TTC549 (cell line): ENCODE measurements around the gene ALPP.
"Not testable (repeated sequence)": the region's sequence is repeated elsewhere in the genome, so short reads cannot be mapped to it uniquely, and the experiment has no call there.

Source experiments
- FAIRE-seq: peaks from 2 replicates; lab custom pipeline; 2012; peaks lifted over from hg19 to GRCh38; lab: Jason Lieb, UNC

The ALPP gene

DNA sequence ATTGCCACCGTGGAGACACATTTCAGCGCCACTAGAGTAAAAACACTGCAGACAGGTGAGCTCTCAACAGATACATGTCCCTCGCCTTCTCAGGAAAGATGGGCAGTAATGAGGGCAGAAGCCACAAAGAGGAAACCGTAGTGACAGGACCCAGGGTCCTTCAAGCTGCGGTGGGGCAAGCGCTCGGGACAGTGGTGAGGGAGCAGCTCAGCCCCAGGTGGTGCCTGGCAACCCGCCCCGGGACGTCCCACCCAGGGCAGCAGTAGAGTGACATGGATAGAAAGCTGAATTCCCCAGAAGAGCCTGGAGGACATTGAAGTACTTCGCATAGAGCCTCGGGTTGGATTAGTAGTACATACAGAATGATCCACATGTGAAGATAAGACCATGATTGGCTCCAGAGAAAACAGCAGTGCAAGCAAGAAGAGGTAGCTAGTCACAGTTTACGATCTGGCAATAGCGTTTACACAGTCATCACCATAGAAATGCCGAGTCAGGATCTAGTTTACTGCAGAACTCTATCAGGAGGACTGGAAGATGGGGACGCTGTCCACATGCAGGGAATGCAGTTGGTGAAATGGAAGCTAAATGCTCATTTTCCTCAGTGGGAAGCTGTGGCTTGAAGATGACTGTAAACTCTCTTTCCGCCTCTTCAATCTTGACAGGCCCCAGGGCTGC, 37.4 kb upstream of the ALPP start:
- no peak for FAIRE-seq

DNA sequence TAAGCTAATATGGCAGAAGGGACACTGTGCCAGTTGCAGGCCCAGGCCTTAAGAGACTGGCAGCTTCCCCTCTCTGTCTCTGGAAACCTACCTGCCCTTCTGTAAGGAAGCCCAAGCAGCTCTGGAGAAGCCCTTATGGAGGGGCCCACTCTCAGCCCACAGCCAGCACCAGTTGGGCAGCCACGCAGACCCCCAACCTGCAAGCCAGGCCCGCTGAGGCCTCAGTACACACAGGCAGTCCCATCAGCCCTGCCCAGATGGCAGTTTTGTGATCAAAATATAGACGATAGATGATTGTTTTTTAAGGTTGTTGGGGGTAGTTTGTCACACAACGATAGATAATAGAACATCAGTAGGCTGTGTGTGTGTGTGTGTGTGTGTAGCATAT, 36.8 kb upstream of the ALPP start:
- no peak for FAIRE-seq

DNA sequence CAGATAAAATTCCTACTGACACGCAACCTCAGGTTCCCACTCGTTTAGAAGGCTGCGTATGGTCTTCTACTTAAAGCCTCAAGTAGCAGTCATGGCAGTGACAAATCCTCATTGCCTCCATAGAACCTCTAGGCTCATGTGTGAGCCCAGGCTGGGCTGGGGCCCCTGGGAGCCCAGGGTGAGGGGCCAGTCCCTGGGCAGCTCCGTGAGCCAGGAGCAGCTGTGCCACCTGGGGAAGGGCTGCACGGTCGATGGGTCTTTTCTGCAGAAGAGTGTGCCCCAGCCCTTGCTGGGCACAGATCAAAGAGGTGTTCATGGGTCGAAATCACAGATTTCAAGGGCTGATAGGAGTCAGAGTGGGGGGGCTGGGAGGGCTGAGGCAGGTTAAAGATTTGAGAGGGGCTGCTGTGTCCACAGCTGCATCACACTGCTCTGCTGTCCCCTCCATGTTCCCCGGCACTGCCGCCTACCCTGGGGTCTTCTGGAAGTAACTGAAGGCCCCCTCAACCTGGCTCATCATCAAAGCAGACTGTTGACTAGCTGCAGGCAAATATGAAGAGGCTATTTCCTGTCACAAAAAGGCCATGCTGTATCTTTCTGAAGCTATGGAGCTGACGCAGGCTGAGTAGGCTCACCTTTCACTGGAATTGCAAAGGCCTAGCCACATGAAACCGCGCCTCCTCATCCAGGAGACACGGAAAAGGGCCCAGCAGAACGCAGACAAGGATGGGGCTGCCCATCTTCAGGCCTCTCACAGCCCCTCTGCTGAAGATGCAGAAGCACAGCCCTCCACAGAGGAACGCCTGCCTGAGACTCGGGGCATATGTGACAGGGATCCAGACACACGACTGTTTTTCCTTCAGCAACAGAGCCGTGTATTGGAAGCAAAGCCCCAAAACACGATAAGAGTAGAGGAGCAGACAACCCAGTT, 35.7 kb upstream of the ALPP start:
- FAIRE-seq = no peak

DNA sequence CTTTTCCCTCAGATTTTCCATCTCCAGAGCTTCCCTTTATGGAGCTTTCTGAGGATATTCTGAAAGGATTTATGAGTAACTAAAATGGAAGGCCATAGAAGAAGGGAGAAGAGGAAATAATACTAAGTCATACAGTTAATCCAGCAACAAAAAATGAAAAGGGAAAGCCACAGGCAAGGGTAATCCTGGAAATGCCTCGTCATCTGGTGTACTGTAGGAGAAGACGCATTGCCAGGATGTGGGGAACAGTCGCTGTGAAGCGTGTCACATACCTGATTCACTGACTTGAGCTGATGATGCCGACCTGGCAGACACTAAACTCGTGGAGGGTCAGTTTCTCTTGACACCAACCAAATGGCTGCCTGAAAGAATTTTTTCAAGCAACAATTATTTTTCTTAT, 34.7 kb upstream of the ALPP start:
- FAIRE-seq = no peak

DNA sequence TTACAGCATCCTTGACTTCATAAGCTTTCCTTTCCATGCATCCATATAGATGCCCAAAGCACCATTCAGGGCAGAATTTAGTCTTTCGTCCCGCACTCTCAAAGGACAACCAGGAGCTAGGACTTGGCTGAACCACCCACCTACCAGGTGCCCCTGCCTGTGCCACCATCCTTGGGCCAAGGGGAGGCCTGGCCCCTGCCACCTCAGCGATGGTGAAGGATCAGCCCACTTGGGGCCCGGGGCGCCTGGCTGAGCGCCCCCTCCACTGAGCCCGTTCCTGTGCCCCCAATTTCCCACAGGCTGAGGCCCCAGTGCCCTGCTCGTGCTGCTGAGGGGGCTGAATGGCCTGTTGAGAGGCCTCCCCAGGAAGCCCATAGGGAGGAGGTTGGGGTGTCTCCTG, 33.3 kb upstream of the ALPP start:
- FAIRE-seq = no peak

DNA sequence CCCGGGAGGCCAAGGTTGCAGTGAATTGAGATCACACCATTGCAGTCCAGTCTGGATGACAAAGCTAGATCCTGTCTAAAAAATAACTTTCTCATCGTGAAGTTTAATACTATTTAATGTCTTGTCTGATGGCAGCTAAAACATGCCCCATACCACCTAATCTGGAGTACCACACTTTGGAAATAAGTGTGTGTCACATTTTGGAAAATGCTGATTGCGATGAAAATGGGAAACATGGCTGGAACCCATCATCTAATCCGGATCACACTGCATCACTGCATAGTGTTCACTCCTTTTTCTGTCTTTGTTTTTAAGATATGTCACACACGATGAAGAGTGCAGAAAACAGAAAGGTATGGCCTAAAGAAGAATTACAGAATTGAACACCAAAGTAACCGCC, 31.2 kb upstream of the ALPP start:
- no peak for FAIRE-seq

DNA sequence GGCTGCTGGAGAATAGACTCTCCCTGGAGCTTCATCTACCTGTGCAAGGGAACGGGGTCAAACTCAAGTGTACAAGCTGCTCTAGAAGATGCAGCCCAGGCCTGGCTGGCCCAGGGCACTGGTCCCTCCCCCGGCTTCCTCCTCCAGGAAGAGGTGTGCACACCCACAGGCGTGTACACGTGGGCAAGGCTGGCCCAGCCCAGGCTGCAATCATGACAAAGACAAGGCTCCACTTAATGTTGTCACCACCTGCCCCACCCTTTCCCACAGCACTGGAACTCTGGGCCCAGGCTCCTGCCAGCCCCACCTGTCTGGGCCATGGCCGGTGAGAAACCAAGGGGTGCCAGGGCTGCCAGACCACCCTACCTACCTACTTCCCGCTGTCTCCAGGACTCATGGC, 29.6 kb upstream of the ALPP start:
- no peak for FAIRE-seq

DNA sequence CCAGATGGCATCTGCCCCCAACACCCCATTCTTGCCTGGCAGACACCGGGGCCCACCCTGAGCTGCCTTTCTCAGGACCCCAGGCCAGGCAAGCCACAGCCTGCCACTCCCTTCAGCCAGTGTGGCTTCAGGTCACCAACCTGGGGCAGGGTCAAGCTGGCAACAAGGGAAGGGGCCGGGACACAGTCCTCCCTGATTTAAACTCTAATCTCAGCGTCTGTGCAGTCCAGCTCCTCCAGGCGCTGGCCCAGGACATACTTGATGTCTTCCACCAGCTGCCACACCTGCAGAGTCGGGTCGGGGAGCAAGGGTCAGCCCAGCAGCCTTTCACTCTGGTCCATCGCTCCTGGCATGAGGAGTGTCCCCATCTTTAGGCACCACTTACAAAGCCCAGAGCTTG, 29.0 kb upstream of the ALPP start:
- no peak for FAIRE-seq

DNA sequence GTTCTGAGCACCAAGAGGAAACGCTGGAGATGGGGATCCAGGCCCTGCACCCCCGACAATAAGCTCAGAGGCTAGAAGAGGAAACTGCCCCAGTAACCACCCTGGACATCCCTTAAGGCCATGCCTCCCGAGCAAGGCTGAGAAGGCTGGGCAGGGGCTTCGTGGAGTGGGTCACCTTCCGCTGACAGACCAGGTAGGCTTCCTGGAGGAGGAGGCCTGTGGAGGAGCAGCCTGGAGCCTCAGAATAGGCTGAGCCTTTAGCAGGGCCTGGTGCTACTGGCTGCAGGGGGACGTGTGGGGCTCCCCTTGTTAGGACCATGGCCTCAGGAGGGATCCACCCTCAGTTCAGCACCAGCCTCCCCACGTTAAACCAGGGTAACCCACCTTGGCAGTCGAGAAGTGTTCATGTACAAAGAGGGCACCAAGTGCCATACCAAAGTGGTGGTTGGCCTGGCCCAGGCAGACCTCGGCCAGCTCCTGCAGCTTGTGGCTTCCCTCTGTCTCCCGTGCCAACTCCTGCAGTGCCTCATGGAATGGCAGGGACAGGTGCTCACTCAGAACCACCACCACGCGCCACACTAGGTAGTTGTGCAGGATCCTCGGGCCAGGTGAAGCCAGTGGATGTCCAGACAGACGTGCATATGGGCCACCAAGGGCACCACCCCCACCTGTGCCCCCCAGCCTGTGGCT, 28.5 kb upstream of the ALPP start:
- FAIRE-seq = no peak

DNA sequence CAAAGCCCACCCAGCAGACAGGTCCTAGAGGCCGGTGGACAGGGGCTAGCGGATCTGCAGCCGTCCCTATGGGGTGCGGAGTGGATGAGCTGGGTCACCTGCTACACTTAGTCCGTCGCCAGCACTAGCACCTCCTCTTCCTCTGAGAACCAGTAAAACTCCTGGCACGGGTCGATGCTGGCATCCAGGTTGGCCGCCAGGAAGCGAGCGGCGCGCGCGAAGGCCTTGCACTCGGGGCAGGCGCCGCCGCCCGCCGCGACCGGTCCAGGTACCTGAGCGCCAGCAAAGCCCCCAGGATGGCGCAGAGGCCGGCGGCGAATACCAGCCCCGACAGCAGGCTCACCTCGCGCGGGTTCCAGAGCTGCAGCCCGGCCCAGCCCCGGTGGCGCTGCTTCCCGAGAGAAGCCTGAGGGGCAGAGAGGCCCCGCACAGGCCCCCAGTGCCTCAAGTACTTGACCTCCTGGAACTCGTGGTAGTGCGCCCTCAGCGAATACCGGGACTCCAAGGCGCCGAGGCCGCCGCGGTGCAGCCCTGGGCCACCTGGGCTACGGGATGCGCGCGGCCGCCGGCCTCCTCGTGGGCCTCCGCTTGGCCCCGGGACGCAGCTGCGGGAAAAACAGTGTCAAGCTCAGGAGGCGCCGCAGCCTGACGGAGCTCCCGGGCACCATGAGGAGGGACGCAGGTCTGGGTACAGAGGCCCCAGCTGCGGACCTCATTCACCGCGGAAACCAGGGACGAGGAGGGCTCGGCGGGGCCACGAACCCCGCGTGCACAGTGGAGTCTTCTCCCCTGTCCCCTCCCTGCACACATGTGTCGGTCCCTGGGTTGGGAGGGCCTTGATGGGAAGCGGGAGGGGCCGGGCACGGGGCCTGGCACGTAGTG, 27.5 kb upstream of the ALPP start:
- FAIRE-seq = no peak

DNA sequence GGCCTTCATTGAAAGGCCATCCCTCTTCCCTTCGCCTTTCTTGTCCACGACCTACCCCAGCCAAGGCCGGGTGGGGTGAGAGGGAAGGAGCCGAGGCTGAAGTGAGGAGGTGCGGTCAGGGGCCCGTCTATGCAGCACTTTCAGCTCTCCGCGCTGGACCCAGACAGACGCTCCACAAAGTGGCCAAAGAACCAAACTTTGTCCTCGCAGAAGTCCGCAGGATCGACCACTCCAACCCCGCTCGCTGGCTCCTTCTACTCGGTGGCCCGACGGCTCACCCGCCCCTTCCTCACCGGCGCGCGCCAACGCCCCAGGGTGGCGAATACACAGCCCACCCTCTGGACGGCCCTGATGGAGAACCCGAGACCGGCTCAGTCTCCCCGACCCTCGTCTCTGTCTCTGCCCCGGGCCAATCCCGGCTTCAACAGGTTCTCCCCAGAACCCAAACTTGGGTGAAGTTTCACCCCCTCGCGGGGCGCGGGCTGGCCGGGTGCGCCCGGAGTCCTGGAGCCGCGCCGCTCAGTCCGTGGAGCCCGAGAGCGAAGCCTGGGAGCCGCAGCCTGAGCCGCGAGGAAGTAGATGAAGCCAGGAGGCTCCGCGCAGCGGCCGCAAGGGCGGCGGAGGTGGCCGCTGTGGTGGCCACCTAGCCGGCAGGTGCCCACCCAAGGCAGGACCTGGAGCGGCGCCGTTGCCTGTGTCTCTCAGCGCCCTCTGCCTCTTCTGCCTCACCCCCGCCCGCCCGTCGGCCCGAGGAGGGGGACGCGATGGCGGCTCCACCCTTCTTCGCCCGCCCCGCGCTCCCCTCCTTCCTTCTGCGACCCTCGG, 26.7 kb upstream of the ALPP start:
- no peak for FAIRE-seq

DNA sequence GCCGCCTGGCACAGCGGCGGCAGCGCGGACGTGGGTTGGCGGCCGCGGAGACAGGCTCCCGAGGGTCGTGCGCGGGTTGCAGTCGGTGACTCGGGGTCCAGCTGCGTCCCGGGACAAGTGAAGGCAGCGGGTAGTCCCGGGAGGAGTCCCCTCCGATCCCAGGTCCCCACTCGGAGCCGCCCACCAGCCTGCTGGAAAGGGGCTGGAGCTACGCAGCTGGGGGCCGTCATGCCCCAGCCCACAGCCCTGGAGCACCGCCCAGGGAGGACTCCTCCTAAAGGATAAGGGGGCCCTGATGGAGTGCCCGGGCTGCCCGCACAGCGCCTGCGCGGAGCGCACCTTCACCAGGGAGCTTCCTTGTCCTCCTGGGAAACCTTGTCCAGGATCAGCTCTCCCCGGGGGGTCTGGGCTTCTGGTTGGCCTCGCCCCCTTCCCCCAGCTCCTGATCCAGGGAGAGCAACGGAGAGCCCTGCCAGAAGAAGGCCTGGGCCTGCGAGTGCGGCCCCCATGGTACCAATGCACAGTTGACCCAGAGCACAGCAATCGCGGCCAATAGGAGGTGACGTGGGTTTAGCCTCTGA, 25.9 kb upstream of the ALPP start:
- no peak for FAIRE-seq

DNA sequence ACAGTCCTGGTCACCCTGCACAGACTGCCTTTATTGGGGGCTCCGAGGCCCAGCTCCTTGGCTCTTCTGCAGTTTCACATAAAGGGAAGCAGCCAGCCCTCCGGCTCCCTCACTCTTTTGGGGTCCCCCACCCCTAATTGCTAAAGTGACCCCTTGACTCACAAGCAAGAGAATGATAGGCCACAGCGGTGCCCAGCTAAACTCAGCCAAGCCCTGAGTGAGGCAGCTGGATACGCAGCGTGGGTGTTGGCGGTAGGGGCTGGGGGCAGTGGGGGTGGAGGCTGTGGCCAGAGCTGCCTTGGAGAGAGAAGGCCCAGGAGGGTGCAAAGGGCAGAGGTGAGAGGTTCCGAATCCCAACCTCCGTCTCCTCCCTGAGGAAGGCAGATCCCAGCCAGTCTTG, 25.5 kb upstream of the ALPP start:
- FAIRE-seq = no peak

DNA sequence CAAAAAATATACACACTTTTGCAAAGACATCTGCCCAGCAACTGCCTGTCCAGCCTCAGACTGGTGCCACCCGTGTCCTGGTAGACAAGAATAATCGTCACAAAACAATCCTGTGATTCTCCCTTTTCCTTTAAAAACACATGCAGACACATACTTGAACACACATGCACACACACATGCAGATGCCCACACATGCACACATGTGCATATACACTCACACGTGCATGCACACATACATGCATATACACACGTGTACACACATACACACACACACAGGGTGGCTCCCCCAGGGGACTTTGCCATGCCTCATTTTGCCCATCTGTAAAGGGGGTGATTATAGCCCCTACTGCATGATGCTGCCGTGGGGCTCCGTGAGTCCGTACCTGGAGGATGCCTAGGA, 24.9 kb upstream of the ALPP start:
- no peak for FAIRE-seq

DNA sequence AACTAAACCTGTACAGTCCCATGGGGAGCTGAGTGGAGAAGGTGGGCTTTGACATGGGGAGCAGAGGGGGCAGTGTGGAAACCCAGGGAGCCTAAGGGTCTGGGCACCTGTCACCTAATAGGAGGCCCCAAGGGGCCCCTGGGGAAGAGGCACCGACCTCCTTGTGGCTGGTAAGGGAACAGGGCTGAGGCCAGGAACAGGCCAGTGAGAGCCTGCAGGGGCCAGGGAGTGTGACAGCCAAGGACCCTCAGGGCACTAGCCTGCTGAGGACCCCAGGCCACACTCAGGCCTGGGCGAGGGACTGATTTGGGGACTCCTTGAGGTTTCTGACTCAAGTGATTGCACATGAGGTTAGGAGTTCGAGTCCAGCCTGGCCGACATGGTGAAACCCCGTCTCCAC, 24.5 kb upstream of the ALPP start:
- FAIRE-seq = no peak

DNA sequence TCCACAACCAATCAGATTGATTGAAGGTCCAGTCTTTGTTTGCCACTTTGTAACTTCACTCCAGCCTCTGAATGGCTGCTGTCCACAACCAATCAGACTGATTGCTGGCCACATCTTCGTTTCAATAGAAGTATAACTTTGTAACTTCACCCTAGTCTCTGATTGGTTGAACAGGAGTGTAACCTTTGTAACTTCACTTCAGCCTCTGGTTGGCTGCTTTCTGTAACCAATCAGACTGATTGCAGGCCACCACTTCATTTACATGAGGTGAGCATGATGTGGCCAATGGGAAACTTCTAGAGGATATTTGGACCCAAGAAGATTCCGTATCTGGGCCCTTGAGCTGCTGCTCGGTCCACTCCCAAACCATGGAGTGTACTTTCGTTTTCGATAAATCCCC, 16.9 kb upstream of the ALPP start:
- FAIRE-seq = no peak

DNA sequence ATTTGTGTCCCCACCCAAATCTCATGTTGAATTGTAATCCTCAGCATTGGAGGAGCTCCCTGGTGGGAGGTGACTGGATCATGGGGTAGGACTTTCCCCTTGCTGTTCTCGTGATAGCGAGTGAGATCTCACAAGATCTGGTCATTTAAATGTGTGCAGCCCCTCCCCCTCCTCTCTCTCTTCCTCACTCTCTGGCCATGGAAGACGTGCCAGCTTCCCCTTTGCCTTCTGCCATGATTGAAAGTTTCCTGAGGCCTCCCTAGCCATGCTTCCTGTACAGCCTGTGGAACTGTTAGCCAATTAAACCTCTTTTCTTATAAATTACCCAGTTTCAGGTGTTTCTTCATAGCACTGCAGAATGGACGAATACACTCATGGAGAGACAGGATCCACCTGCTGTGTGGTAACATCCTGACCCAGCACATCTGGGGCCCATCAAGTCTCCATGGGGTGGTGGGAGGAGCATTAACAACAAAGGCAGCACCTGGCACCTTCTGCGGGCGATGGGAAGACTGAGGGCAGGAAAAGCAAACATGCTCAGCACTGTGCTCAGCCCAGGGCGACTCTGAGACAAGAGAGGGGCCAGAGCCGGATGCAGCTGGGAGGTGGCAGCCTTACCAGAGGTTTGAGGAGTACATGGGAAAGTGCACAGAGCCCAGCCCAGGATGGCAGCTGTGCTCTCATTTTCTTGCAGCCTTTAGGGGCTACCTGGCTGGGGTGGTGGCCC, 16.2 kb upstream of the ALPP start:
- no peak for FAIRE-seq

DNA sequence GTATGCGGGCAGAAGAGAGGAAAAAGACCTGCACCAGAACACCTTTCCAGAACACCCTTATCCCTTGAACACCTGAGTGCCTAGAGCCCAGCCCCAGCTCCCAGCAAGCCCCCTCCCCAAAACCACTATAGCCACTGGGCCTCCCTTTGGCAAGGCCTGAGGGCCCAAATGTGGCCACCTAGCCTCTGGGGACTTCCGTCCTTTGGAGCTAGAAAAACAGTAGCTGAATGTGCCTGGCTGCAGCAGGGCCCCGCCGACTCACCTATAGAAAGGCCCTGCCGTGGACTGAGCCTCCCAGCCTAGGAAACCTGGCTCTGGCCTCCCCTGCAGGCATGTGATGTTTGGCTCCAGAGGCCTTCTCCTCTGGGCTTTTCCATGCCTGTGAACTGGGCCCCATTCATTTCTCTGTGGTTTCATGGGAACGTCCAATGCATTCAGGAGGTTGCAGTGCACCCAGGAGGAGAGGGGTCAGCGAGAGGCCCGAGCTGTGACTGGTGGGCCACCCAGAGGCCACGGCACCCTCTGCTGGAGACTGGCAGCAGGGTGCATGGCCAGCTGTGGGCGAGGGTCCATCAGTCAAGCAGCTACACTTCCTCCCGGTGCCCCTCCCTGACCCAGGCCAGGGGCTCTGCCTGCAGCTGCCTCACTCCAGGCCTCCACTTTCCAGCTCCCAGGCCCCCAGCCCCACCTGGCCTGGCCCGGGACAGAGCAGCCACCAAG, 15.3 kb upstream of the ALPP start:
- not testable (repeated sequence) for FAIRE-seq

DNA sequence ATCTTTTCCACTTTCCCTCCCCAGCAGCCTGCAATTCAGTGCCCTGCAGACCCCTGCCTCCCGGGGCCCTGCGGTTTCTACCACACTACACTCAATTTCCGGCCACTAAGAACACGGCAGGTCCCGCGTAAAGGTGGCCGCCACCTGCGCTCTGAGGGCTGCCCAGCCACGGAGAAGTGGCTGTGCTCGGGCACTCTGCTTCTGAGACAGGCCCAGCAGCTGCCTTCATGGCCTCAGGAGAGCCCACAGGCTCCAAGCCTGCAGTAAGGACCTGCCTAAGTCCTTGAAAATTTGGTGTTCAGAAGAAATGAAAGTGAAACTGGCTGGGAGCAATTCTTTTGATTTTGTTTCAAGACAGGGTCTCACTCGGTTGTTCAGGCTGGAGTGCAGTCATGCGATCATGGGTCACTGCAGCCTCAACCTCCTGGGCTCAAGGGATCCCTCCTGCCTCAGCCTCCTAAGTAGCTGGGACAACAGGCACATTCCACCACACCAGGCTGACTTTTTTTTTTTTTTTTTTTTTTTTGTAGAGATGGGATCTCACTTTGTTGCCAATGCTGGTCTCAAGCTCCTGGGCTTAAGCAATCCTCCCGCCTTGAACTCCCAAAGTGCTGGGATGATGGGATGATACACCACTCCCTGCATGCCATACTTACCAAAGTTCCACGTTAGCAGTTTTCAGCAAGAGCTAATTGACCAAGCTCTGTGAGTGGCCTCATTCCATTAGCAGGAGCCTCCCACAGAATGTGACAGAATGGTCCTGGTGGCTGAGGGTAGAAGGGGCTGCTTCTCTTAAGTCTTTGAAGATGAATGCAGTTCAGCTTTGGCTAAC, 14.6 kb upstream of the ALPP start:
- FAIRE-seq = no peak
